Stomach (tissue), 9 donors: ENCODE results near the gene ZNF778. TPM values are rescaled to one million over a fixed set of nuclear protein-coding genes. Genes with fewer than 3 reads are reported as not detected.
"Not testable (repeated sequence)": the region's sequence is repeated elsewhere in the genome, so short reads cannot be mapped to it uniquely, and the experiment has no call there.

Experiments
- DNase-seq, 2 donors: peaks; one replicate each; pipeline versions ENCODE4 v3.0.0 to v3.0.0-alpha.2; 2013 to 2019
- H3K27ac ChIP-seq, 5 donors: fragments of 200-600 bp in 4 of 5; sonication (generic) in 4 of 5; one replicate each; pipeline ENCODE4 v1.5.1; 2013 to 2019; ENCODE audit warnings: mild to moderate bottlenecking in 1 of 5, moderate library complexity in 1 of 5
- H3K27me3 ChIP-seq, 3 donors: fragments of 200-600 bp; sonication (generic); one replicate each; pipeline ENCODE4 v1.5.1; 2017 to 2019; ENCODE audit warnings: mixed run types in 1 of 3
- H3K36me3 ChIP-seq, 4 donors: fragments of 200-600 bp; sonication (generic); 1 replicate in 3 of 4; 2 replicates in 1 of 4; pipeline ENCODE4 v1.5.1; 2016 to 2019
- H3K4me1 ChIP-seq, 4 donors: fragments of 200-600 bp; sonication (generic); one replicate each; pipeline ENCODE4 v1.5.1; 2016 to 2019
- H3K4me3 ChIP-seq, 4 donors: fragments of 200-600 bp; sonication (generic) in 3 of 4; one replicate each; pipeline ENCODE4 v1.5.1; 2016 to 2019; ENCODE audit warnings: mild to moderate bottlenecking in 1 of 4
- H3K9me3 ChIP-seq, 4 donors: fragments of 200-600 bp; sonication (generic); one replicate each; pipeline ENCODE4 v1.5.1; 2016 to 2019
- EP300 ChIP-seq: sonication (generic); formaldehyde crosslinking; IDR thresholded peaks from one replicate; pipeline ENCODE4 v1.6.1; 2017; ENCODE audit warnings: antibody characterized with exemption
- POLR2A ChIP-seq, 4 donors: fragments of 450-650 bp; IDR thresholded peaks; one replicate each; pipeline ENCODE4 v1.6.1; 2016; ENCODE audit warnings: antibody characterized with exemption in 4 of 4, control low read depth in 2 of 4, mild to moderate bottlenecking in 1 of 4, moderate library complexity in 1 of 4
- POLR2AphosphoS5 ChIP-seq, 3 donors: sonication (generic); formaldehyde crosslinking; IDR thresholded peaks; one replicate each; pipeline ENCODE4 v1.6.1; 2016; ENCODE audit warnings: antibody characterized with exemption in 3 of 3
- whole genome bisulfite sequencing, 5 donors: extraction: QIAGEN DNeasy Blood & Tissue Kit in 3 of 5; methylation state at CpG; one replicate each; pipeline versions ENCODE4 v1.1.5 to v1.1.7; 2013 to 2018; 5-methylcytosine and 5-hydroxymethylcytosine counted together
- intact Hi-C: fragments of 100-400 bp; cut with DNase I; formaldehyde crosslinking; loops from one replicate; pipeline ENCODE4 v1.15.1; 2023; ENCODE audit warnings: low total_unique reads
- polyA plus RNA-seq, 3 donors: library from polyadenylated mRNA; stranded (reverse); fragments of 200-250 nt; gene quantifications; one replicate each; pipeline ENCODE4 v1.2.3, GENCODE V29; 2013
- total RNA-seq, 5 donors: library from RNA; depleted of rRNA; stranded (reverse); fragments of >200 nt; gene quantifications; one replicate each; pipeline versions ENCODE4 v1.1.0 to v1.2.3, GENCODE V29; 2014 to 2016
- TF ChIP-seq, protein P1 (sequence below), 7 experiments: fragments of 450-650 bp in 4 of 7; fragments of 200-600 bp in 3 of 7; sonication (generic) in 3 of 7; IDR thresholded peaks; one replicate each; pipeline ENCODE4 v1.5.1; 2016 to 2019; ENCODE audit warnings: antibody characterized with exemption in 7 of 7, control low read depth in 2 of 7, mild to moderate bottlenecking in 1 of 7
- donor health status: healthy with polysubstance abuse.
- donor health status: Bipolar disorder and iron deficiency.
- donor health status: healthy.

The ZNF778 gene
- total and polyA plus RNA-seq, 8 donors: 1.2 to 11.7 (median 4.5) TPM

DNA sequence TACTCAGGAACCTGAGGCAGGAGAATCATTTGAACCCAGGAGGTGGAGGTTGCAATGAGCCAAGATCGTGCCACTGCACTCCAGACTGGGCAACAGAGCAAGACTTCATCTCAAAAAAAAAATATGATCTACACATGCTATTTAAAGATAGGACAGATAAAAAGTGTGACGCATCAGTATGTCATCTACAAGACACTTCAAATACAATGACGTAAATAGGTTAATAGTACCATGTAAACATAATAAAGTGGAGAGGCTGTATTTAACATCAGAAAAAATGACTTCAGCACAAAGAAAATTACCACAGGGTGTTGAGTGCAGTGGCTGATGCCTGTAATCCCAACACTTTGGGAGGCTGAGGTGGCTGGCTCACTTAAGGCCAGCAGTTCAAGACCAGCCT lies 20.2 kb downstream of the ZNF778 start:
- peaks cover 5 to 13% (median 13%) of the 10 kb centered on the region in 4 donors for H3K4me1 ChIP-seq

GRCh38 chr16:89241187-89242007 lies 23.9 kb downstream of the ZNF778 start:
- TF ChIP-seq POLR2A (IDR thresholded peaks at IDR 0.05): peak in 2 of 4 donors; percentile 46 to 77
- TF ChIP-seq EP300: no peak
- TF ChIP-seq POLR2AphosphoS5 (IDR thresholded peaks at IDR 0.05): peak; percentile 50 to 85 (median 67)
- TF ChIP-seq, protein P1, sequence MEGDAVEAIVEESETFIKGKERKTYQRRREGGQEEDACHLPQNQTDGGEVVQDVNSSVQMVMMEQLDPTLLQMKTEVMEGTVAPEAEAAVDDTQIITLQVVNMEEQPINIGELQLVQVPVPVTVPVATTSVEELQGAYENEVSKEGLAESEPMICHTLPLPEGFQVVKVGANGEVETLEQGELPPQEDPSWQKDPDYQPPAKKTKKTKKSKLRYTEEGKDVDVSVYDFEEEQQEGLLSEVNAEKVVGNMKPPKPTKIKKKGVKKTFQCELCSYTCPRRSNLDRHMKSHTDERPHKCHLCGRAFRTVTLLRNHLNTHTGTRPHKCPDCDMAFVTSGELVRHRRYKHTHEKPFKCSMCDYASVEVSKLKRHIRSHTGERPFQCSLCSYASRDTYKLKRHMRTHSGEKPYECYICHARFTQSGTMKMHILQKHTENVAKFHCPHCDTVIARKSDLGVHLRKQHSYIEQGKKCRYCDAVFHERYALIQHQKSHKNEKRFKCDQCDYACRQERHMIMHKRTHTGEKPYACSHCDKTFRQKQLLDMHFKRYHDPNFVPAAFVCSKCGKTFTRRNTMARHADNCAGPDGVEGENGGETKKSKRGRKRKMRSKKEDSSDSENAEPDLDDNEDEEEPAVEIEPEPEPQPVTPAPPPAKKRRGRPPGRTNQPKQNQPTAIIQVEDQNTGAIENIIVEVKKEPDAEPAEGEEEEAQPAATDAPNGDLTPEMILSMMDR (IDR thresholded peaks at IDR 0.05): no peak
- Histone ChIP-seq H3K27me3 (no peaks in the 10 kb centered on the region), H3K36me3 (no peaks in the 10 kb centered on the region), H3K27ac (peak overlapping the region; percentile 95 to 97 (median 96)), H3K4me3 (peak overlapping the region; percentile 53 to 76 (median 68)), H3K9me3 (no peaks in the 10 kb centered on the region), H3K4me1 (peaks cover 5 to 14% (median 13%) of the 10 kb centered on the region in 4 donors)
- intact Hi-C loops: no loop called here
- WGBS, 5 donors: 3 to 20% (median 6%) methylated on average over 19 to 38 of the region's 39 CpGs
- peak; percentile 65 to 93 for DNase-seq

More for the DNA sequence above, 20.2 kb downstream of the ZNF778 start:
- TF ChIP-seq POLR2AphosphoS5 (IDR thresholded peaks at IDR 0.05): no peak
- TF ChIP-seq, protein P1 (IDR thresholded peaks at IDR 0.05): no peak
- TF ChIP-seq POLR2A (IDR thresholded peaks at IDR 0.05): no peak
- intact Hi-C loops: no loop called here
- Histone ChIP-seq H3K9me3 (no peaks in the 10 kb centered on the region), H3K4me3 (no peak overlapping the region), H3K36me3 (peaks cover 0 to 21% (median 19%) of the 10 kb centered on the region in 4 donors), H3K27me3 (no peaks in the 10 kb centered on the region), H3K27ac (no peak overlapping the region)
- no peak for DNase-seq
- 87 to 96% (median 88%) methylated on average over 3 of the region's 3 CpGs for WGBS, 5 donors

GRCh38 chr16:89242795-89243200 lies 25.3 kb downstream of the ZNF778 start:
- peaks cover 0 to under 1% (median 0%) of the 10 kb centered on the region in 4 donors for H3K9me3 ChIP-seq
- intact Hi-C loops: no loop called here
- peaks cover 0 to 6% (median 0%) of the 10 kb centered on the region in 3 donors for H3K27me3 ChIP-seq
- 19 to 47% (median 35%) methylated on average over 10 to 12 of the region's 12 CpGs for WGBS, 5 donors
- H3K4me3 ChIP-seq: no peak overlapping the region
- peaks cover 12 to 25% (median 24%) of the 10 kb centered on the region in 4 donors for H3K4me1 ChIP-seq
- H3K27ac ChIP-seq: no peak overlapping the region
- TF ChIP-seq POLR2A (IDR thresholded peaks at IDR 0.05) (no peak), EP300 (no peak), POLR2AphosphoS5 (IDR thresholded peaks at IDR 0.05) (no peak)
- TF ChIP-seq, protein P1 (IDR thresholded peaks at IDR 0.05): no peak
- no peak for DNase-seq
- H3K36me3 ChIP-seq: no peaks in the 10 kb centered on the region

DNA sequence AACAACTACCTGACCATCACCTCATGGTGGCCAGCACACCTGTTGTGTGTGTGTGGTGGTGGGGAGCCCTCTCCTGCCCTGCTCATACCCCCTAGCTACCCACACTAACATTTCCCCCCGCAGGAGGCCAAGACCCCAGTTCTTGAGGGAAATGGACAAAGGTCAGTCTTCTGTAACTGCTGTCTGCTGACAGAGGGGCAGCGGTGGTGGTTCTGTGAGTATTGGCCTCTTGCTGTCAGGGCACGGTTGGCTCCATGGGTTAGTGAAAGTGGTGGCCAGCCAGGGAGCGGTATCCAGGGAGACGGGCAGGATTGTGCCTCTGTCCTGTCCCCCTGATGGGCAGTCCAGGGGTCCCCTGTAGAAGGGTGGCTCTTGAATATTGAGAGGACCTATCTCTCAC lies 26.2 kb downstream of the ZNF778 start:
- WGBS, 5 donors: 67 to 74% (median 72%) methylated on average over 5 of the region's 5 CpGs
- intact Hi-C loops: no loop called here
- Histone ChIP-seq H3K36me3 (no peaks in the 10 kb centered on the region), H3K4me3 (no peak overlapping the region), H3K27me3 (peaks cover 0 to 6% (median 0%) of the 10 kb centered on the region in 3 donors), H3K9me3 (peaks cover 0 to 9% (median 3%) of the 10 kb centered on the region in 4 donors), H3K27ac (no peak overlapping the region), H3K4me1 (peaks cover 12 to 30% (median 29%) of the 10 kb centered on the region in 4 donors)
- DNase-seq: no peak
- TF ChIP-seq POLR2AphosphoS5 (IDR thresholded peaks at IDR 0.05): no peak
- TF ChIP-seq, protein P1 (IDR thresholded peaks at IDR 0.05): no peak
- no peak for TF ChIP-seq EP300
- no peak for TF ChIP-seq POLR2A (IDR thresholded peaks at IDR 0.05)

DNA sequence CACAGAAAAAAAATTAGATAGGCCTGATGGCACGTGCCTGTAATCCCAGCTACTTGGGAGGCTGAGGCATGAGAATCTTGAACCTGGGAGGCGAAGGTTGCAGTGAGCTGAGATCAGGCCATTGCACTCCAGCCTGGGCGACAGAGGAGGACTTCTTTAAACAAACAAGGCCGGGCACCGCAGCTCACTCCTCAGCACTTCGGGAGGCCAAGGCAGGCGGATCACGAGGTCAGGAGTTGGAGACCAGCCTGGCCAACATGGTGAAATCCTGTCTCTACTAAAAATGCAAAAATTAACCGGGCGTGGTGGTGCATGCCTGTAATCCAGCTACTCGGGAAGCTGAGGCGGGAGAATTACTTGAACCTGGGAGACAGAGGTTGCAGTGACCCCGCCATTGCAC lies 26.8 kb downstream of the ZNF778 start:
- H3K36me3 ChIP-seq, H3K27me3 ChIP-seq, H3K9me3 ChIP-seq, H3K27ac ChIP-seq, H3K4me3 ChIP-seq, intact Hi-C loops, DNase-seq: not testable (repeated sequence)
- peaks cover 12 to 30% (median 29%) of the 10 kb centered on the region in 4 donors for H3K4me1 ChIP-seq
- WGBS, 5 donors: 61 to 74% (median 66%) methylated on average over 13 of the region's 13 CpGs
